ENCODE results near the gene CCL27. TPM values are rescaled to one million over a fixed set of nuclear protein-coding genes. Genes with fewer than 3 reads are reported as not detected.
A peak's percentile ranks its signal among the peaks of the same experiment; 100 is the strongest.

The CCL27 gene
- total RNA-seq, 1 donor from 2014 or later: 0.52 TPM

DNA sequence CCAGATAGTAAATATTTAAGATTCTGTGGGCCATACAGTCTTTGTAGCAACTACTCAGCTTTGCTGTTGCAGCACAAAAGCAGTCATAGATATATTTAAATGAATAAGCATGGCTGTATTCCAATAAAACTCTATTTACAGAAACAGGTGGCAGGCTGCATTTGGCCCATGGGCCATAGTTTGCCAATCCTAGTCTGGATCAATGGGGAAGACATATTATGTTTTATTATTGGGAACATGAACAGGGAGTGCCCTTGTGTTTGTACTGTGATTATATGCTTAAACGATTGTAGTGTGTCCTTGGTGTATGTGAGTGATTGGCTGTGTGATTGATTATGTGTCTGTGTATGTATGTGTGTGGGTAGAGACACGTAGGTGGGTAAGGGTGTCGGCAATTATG lies 12.0 kb upstream of the CCL27 start:
- Histone ChIP-seq H4K20me1 (ENCODE audit: insufficient read depth, low read length) (peaks cover 4% of the 10 kb centered on the region), H3K9me3 (ENCODE audit: insufficient read depth, low read depth, low read length) (no peaks in the 10 kb centered on the region), H3K79me2 (ENCODE audit: insufficient read depth, low read length) (no peaks in the 10 kb centered on the region), H3K27ac (ENCODE audit: low read depth, low read length) (no peak overlapping the region), H2AFZ (ENCODE audit: low read depth, low read length) (no peak overlapping the region), H3K4me1 (ENCODE audit: insufficient read depth, low read length) (no peaks in the 10 kb centered on the region), H3K4me3 (ENCODE audit: insufficient read depth, low read depth, low read length) (no peak overlapping the region), H3K4me2 (ENCODE audit: low read length) (no peak overlapping the region), H3K36me3 (ENCODE audit: insufficient read depth, low read length) (no peaks in the 10 kb centered on the region), H3K27me3 (ENCODE audit: insufficient read depth, low read length) (no peaks in the 10 kb centered on the region), H3K9ac (ENCODE audit: low read length) (no peak overlapping the region)
- H3K4me3 Mint-ChIP-seq (ENCODE audit: unreplicated experiment): no peak overlapping the region
- FAIRE-seq (no peak), DNase-seq (ENCODE audit: low read depth) (no peak)
- H3K36me3 Mint-ChIP-seq (ENCODE audit: low read depth, unreplicated experiment): peaks cover 15% of the 10 kb centered on the region
- H3K9me3 Mint-ChIP-seq (ENCODE audit: unreplicated experiment): peaks cover 2% of the 10 kb centered on the region
- no peak overlapping the region for H3K27ac Mint-ChIP-seq (ENCODE audit: unreplicated experiment)
- H3K4me1 Mint-ChIP-seq (ENCODE audit: low read depth, unreplicated experiment): no peaks in the 10 kb centered on the region
- TF ChIP-seq EZH2 (IDR thresholded peaks at IDR 0.05; ENCODE audit: insufficient read depth, low read length) (no peak), CTCF (IDR thresholded peaks at IDR 0.05; ENCODE audit: insufficient read depth, low read depth, low read length) (no peak)
- no peaks in the 10 kb centered on the region for H3K27me3 Mint-ChIP-seq (ENCODE audit: low read depth, unreplicated experiment)

GRCh38 chr9:34671307-34671706 lies 8.8 kb upstream of the CCL27 start:
- Mint-ChIP-seq H3K36me3 (ENCODE audit: low read depth, unreplicated experiment) (peaks cover 24% of the 10 kb centered on the region), H3K4me1 (ENCODE audit: low read depth, unreplicated experiment) (no peaks in the 10 kb centered on the region), H3K9me3 (ENCODE audit: unreplicated experiment) (peaks cover 5% of the 10 kb centered on the region), H3K4me3 (ENCODE audit: unreplicated experiment) (no peak overlapping the region), H3K27ac (ENCODE audit: unreplicated experiment) (no peak overlapping the region), H3K27me3 (ENCODE audit: low read depth, unreplicated experiment) (no peaks in the 10 kb centered on the region)
- Histone ChIP-seq H3K4me2 (ENCODE audit: low read length) (no peak overlapping the region), H3K4me1 (ENCODE audit: insufficient read depth, low read length) (peaks cover 4% of the 10 kb centered on the region), H3K27me3 (ENCODE audit: insufficient read depth, low read length) (no peaks in the 10 kb centered on the region), H3K4me3 (ENCODE audit: insufficient read depth, low read depth, low read length) (no peak overlapping the region), H3K9ac (ENCODE audit: low read length) (no peak overlapping the region), H3K9me3 (ENCODE audit: insufficient read depth, low read depth, low read length) (no peaks in the 10 kb centered on the region), H3K27ac (ENCODE audit: low read depth, low read length) (no peak overlapping the region), H3K36me3 (ENCODE audit: insufficient read depth, low read length) (no peaks in the 10 kb centered on the region), H2AFZ (ENCODE audit: low read depth, low read length) (no peak overlapping the region), H3K79me2 (ENCODE audit: insufficient read depth, low read length) (peaks cover 11% of the 10 kb centered on the region), H4K20me1 (ENCODE audit: insufficient read depth, low read length) (peaks cover 21% of the 10 kb centered on the region)
- DNase-seq (ENCODE audit: low read depth): no peak
- FAIRE-seq: peak; percentile 29
- TF ChIP-seq CTCF (IDR thresholded peaks at IDR 0.05; ENCODE audit: insufficient read depth, low read depth, low read length): no peak
- TF ChIP-seq EZH2 (IDR thresholded peaks at IDR 0.05; ENCODE audit: insufficient read depth, low read length): no peak

GRCh38 chr9:34669809-34670562 lies 7.5 kb upstream of the CCL27 start:
- H3K4me1 Mint-ChIP-seq (ENCODE audit: low read depth, unreplicated experiment): no peaks in the 10 kb centered on the region
- no peaks in the 10 kb centered on the region for H3K36me3 ChIP-seq (ENCODE audit: insufficient read depth, low read length)
- no peak overlapping the region for H3K4me3 ChIP-seq (ENCODE audit: insufficient read depth, low read depth, low read length)
- H3K9me3 Mint-ChIP-seq (ENCODE audit: unreplicated experiment): peaks cover 5% of the 10 kb centered on the region
- TF ChIP-seq CTCF (IDR thresholded peaks at IDR 0.05; ENCODE audit: insufficient read depth, low read depth, low read length) (no peak), EZH2 (IDR thresholded peaks at IDR 0.05; ENCODE audit: insufficient read depth, low read length) (no peak)
- FAIRE-seq (no peak), DNase-seq (ENCODE audit: low read depth) (no peak)
- H3K4me1 ChIP-seq (ENCODE audit: insufficient read depth, low read length): peaks cover 7% of the 10 kb centered on the region
- H3K9me3 ChIP-seq (ENCODE audit: insufficient read depth, low read depth, low read length): no peaks in the 10 kb centered on the region
- H3K4me2 ChIP-seq (ENCODE audit: low read length): no peak overlapping the region
- H3K27me3 Mint-ChIP-seq (ENCODE audit: low read depth, unreplicated experiment): no peaks in the 10 kb centered on the region
- no peak overlapping the region for H3K9ac ChIP-seq (ENCODE audit: low read length)
- peaks cover 21% of the 10 kb centered on the region for H4K20me1 ChIP-seq (ENCODE audit: insufficient read depth, low read length)
- H3K27ac ChIP-seq (ENCODE audit: low read depth, low read length): no peak overlapping the region
- H3K36me3 Mint-ChIP-seq (ENCODE audit: low read depth, unreplicated experiment): peaks cover 24% of the 10 kb centered on the region
- no peak overlapping the region for H2AFZ ChIP-seq (ENCODE audit: low read depth, low read length)
- no peak overlapping the region for H3K4me3 Mint-ChIP-seq (ENCODE audit: unreplicated experiment)
- peaks cover 14% of the 10 kb centered on the region for H3K79me2 ChIP-seq (ENCODE audit: insufficient read depth, low read length)
- H3K27ac Mint-ChIP-seq (ENCODE audit: unreplicated experiment): no peak overlapping the region
- H3K27me3 ChIP-seq (ENCODE audit: insufficient read depth, low read length): no peaks in the 10 kb centered on the region

Measured in astrocyte (in vitro differentiated cells and primary cell).